ENCODE data around the gene ORAI2.
"Not testable (repeated sequence)": the region's sequence is repeated elsewhere in the genome, so short reads cannot be mapped to it uniquely, and the experiment has no call there.

ORAI2 gene

GRCh38 chr7:102433219-102434038, at the start of gene ORAI2:
TSS of gene ORAI2 (plus strand) at chr7:102433575. CDS start at chr7:102438957, 5,382 bp downstream.
- no peak for DNase-seq (ENCODE audit: insufficient read length, low spot score)
- FAIRE-seq, result peak; percentile 31

GRCh38 chr7:102387064-102387463, 46.3 kb upstream of the ORAI2 start:
- no peak for DNase-seq (ENCODE audit: insufficient read length, low spot score)
- no peak for FAIRE-seq

- DNase-seq (ENCODE audit: insufficient read length, low spot score) (no peak), FAIRE-seq (peak; percentile 51)
Measured at GRCh38 chr7:102389810-102390209, 43.6 kb upstream of the ORAI2 start.

- FAIRE-seq (peak; percentile 64), DNase-seq (ENCODE audit: insufficient read length, low spot score) (peak; percentile 48)
Measured at GRCh38 chr7:102390697-102391484, 42.5 kb upstream of the ORAI2 start.

GRCh38 chr7:102392330-102392729, 41.0 kb upstream of the ORAI2 start:
- FAIRE-seq (no peak), DNase-seq (ENCODE audit: insufficient read length, low spot score) (no peak)

- FAIRE-seq, result no peak
- no peak for DNase-seq (ENCODE audit: insufficient read length, low spot score)
Measured at GRCh38 chr7:102393467-102393866, 39.9 kb upstream of the ORAI2 start.

- DNase-seq (ENCODE audit: insufficient read length, low spot score), result no peak
- no peak for FAIRE-seq
Measured at GRCh38 chr7:102395592-102395872, 37.8 kb upstream of the ORAI2 start.

GRCh38 chr7:102395873-102396709, 37.3 kb upstream of the ORAI2 start, which contains the start of gene PRKRIP1:
TSS of gene PRKRIP1 (plus strand) at chr7:102396363. CDS start at chr7:102396412, 49 bp downstream.
- DNase-seq (ENCODE audit: insufficient read length, low spot score) (peak; percentile 82), FAIRE-seq (peak; percentile 90)

- FAIRE-seq, result peak; percentile 64
- DNase-seq (ENCODE audit: insufficient read length, low spot score), result no peak
Measured at GRCh38 chr7:102396710-102397019, 36.7 kb upstream of the ORAI2 start.

GRCh38 chr7:102398543-102398942, 34.8 kb upstream of the ORAI2 start:
- DNase-seq (ENCODE audit: insufficient read length, low spot score), result no peak
- no peak for FAIRE-seq

GRCh38 chr7:102400360-102400759, 33.0 kb upstream of the ORAI2 start:
- no peak for DNase-seq (ENCODE audit: insufficient read length, low spot score)
- no peak for FAIRE-seq

GRCh38 chr7:102403563-102403962, 29.8 kb upstream of the ORAI2 start:
- FAIRE-seq (no peak), DNase-seq (ENCODE audit: insufficient read length, low spot score) (no peak)

GRCh38 chr7:102404005-102404861, 29.1 kb upstream of the ORAI2 start:
- FAIRE-seq (peak; percentile 91), DNase-seq (ENCODE audit: insufficient read length, low spot score) (peak; percentile 48)

GRCh38 chr7:102404862-102405188, 28.6 kb upstream of the ORAI2 start:
- not testable (repeated sequence) for FAIRE-seq; DNase-seq (ENCODE audit: insufficient read length, low spot score)

- DNase-seq (ENCODE audit: insufficient read length, low spot score) (no peak), FAIRE-seq (no peak)
Measured at GRCh38 chr7:102407910-102408309, 25.5 kb upstream of the ORAI2 start.

- not testable (repeated sequence) for DNase-seq (ENCODE audit: insufficient read length, low spot score); FAIRE-seq
Measured at GRCh38 chr7:102408530-102408929, 24.8 kb upstream of the ORAI2 start.

- FAIRE-seq, result no peak
Measured at GRCh38 chr7:102409340-102409739, 24.0 kb upstream of the ORAI2 start.

GRCh38 chr7:102410123-102410522, 23.3 kb upstream of the ORAI2 start:
- no peak for FAIRE-seq

More at GRCh38 chr7:102409340-102409739, 24.0 kb upstream of the ORAI2 start:
- no peak for DNase-seq (ENCODE audit: insufficient read length, low spot score)

GRCh38 chr7:102410918-102411317, 22.5 kb upstream of the ORAI2 start:
- FAIRE-seq (no peak), DNase-seq (ENCODE audit: insufficient read length, low spot score) (no peak)

More at GRCh38 chr7:102410123-102410522, 23.3 kb upstream of the ORAI2 start:
- no peak for DNase-seq (ENCODE audit: insufficient read length, low spot score)

GRCh38 chr7:102412548-102412947, 20.8 kb upstream of the ORAI2 start:
- FAIRE-seq, result peak; percentile 51
- DNase-seq (ENCODE audit: insufficient read length, low spot score), result no peak

All from GM19239 (cell line).